Esophagus (tissue), 2 donors: ENCODE results near the gene SLC22A4. TPM values are rescaled to one million over a fixed set of nuclear protein-coding genes. Genes with fewer than 3 reads are reported as not detected.

Experiments used
- H3K27ac ChIP-seq, 2 donors: one replicate each; pipeline ENCODE4 v1.5.1; 2013; ENCODE audit warnings: low read depth in 2 of 2, mild to moderate bottlenecking in 2 of 2, inconsistent platforms in 1 of 2, low read length in 1 of 2, moderate library complexity in 1 of 2
- H3K27me3 ChIP-seq, 2 donors: one replicate each; pipeline ENCODE4 v1.6.1; 2013; ENCODE audit warnings: low read length in 2 of 2, control low read depth in 1 of 2, mild to moderate bottlenecking in 1 of 2; ENCODE audit not compliant: insufficient read depth in 2 of 2, control insufficient read depth in 1 of 2
- H3K36me3 ChIP-seq, 2 donors: one replicate each; pipeline ENCODE4 v1.6.1; 2013; ENCODE audit warnings: low read length in 1 of 2; ENCODE audit not compliant: control insufficient read depth in 2 of 2, insufficient read depth in 2 of 2
- H3K4me1 ChIP-seq, 2 donors: one replicate each; pipeline ENCODE4 v1.6.1; 2013; ENCODE audit warnings: low read length in 1 of 2; ENCODE audit not compliant: control insufficient read depth in 2 of 2, insufficient read depth in 2 of 2
- H3K4me3 ChIP-seq, 2 donors: one replicate each; pipeline ENCODE4 v1.5.1; 2013; ENCODE audit warnings: low read length in 2 of 2, mild to moderate bottlenecking in 2 of 2, low read depth in 1 of 2, moderate library complexity in 1 of 2
- H3K9me3 ChIP-seq, 2 donors: one replicate each; pipeline ENCODE4 v1.6.1; 2013; ENCODE audit warnings: mild to moderate bottlenecking in 2 of 2, low read depth in 1 of 2, low read length in 1 of 2, moderate library complexity in 1 of 2; ENCODE audit not compliant: control insufficient read depth in 2 of 2, insufficient read depth in 1 of 2
- WGBS, 2 donors: extraction: QIAGEN DNeasy Blood & Tissue Kit; methylation state at CpG; one replicate each; pipeline ENCODE4 v1.1.7; 2013; 5-methylcytosine and 5-hydroxymethylcytosine counted together
- polyA plus RNA-seq, 2 donors: library from polyadenylated mRNA; stranded (reverse); fragments of 200-250 nt; gene quantifications; one replicate each; pipeline ENCODE4 v1.2.3, GENCODE V29; 2013
- donor health status: healthy with polysubstance abuse.
- donor health status: Bipolar disorder and iron deficiency.

SLC22A4 gene
- polyA plus RNA-seq, 2 donors = 0.14 to 0.16 TPM

DNA sequence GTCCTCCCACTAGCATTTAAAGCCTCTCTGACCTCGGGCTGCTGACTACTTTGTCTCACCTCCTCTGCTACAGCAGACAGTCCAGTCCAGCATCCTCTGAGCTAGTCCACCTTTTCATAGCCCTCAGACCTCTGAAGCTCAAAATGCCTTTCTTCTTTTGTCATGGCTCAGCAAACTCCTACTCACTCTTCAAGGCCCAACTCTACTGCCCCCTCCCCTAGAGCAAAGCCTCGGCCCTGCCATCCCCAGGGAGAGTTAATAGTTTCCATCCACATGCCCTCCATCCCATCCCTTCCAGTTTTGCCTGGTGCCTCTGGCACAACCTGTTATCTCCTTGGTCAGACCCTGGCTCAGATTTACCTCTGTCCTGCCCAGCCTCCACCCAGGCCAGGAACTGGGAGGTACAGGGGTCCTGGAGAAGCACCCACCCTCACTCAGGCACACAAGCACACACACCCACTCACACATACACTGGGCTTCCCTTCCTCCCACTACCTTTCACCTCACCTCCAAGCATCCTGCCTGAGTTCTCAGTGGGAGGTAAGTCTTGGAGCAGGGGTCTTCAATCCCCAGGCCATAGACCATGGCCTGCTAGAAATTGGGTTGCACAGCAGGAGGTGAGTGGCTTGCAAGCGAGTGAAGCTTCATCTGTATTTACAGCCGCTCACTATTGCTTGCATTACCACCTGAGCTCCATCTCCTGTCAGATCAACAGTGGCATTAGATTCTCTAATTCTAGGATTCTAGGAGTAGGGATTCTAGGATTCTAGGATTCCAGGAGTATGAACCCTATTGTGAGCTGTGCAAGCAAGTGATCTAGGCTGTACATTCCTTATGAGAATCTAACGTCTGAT lies 18.6 kb upstream of the SLC22A4 start:
- WGBS, 2 donors = 81 to 87% methylated on average over 5 of the region's 5 CpGs
- peaks cover 0 to 8% of the 10 kb centered on the region in 2 donors for H3K4me1 ChIP-seq
- H3K4me3 ChIP-seq = no peak overlapping the region
- H3K27ac ChIP-seq = no peak overlapping the region
- peaks cover 0 to 11% of the 10 kb centered on the region in 2 donors for H3K36me3 ChIP-seq
- H3K27me3 ChIP-seq = no peaks in the 10 kb centered on the region
- no peaks in the 10 kb centered on the region for H3K9me3 ChIP-seq

DNA sequence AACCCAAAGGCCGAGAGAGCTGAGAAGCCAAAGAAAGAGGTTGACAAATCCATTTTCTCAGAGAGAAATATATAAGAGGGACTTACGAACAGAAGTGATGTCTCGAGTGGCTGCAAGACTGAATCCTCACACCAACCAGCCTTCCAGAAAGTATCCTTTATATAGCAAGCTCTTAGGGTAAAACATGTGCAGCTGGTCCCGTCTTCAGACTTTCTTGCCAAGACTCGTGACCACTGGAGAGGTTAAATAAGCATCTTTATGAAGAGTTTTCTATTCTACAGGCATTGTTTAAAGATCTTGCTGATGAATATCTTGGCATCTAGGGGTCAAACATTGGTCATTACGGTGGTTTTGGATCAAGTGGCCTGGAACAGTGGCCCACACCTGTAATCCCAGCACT lies 16.9 kb upstream of the SLC22A4 start:
- H3K27ac ChIP-seq = no peak overlapping the region
- H3K4me1 ChIP-seq = peaks cover 0 to 8% of the 10 kb centered on the region in 2 donors
- WGBS, 2 donors = 76 to 79% methylated on average over 6 of the region's 6 CpGs
- no peak overlapping the region for H3K4me3 ChIP-seq
- peaks cover 0 to under 1% of the 10 kb centered on the region in 2 donors for H3K36me3 ChIP-seq
- H3K9me3 ChIP-seq = no peaks in the 10 kb centered on the region
- H3K27me3 ChIP-seq = no peaks in the 10 kb centered on the region

DNA sequence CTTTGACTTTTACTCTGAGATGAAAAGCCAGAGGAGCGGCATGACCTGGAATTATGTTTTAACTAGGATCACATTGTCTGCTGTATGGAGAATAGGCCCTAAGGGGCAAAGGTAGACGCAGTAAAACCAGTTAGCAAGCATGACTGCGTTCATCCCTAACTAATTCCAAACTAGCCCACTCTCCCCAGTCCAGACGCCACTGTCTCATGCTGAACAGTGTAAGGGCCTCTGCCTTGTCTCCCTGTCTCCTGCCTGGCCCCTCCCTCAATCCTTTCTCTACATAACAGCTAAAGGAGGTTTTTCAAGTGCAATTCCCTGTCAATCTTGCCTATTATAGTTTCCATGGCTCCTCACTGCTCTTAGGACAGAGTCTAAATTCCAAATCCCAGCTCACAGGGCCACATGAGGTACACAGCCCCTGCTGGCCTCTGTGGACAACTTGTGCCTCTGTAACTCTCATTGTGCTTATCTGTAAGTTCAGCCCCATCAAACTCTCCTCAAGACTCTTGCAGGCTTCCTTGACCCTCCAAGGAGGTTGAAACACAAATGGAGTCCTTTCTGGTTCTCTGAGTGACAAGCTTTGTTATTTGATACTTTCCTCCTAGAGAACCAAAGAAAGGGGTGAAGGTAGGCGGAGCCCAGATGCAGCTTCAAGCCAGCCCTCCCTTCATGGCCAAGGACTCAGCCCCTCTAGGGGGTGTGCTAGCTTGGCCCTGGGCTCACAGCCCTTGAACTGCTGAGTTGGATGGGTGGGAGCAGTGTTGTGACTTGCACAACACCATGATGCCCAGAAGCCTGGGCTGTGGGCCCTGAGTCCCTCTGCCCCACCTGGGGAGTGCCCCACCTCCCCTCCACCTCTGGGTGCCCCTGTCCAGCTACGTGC lies 16.0 kb upstream of the SLC22A4 start:
- Histone ChIP-seq H3K9me3 (no peaks in the 10 kb centered on the region), H3K4me3 (no peak overlapping the region), H3K36me3 (no peaks in the 10 kb centered on the region), H3K4me1 (peaks cover 0 to 8% of the 10 kb centered on the region in 2 donors), H3K27me3 (no peaks in the 10 kb centered on the region), H3K27ac (no peak overlapping the region)
- WGBS, 2 donors = 79 to 81% methylated on average over 6 of the region's 6 CpGs

DNA sequence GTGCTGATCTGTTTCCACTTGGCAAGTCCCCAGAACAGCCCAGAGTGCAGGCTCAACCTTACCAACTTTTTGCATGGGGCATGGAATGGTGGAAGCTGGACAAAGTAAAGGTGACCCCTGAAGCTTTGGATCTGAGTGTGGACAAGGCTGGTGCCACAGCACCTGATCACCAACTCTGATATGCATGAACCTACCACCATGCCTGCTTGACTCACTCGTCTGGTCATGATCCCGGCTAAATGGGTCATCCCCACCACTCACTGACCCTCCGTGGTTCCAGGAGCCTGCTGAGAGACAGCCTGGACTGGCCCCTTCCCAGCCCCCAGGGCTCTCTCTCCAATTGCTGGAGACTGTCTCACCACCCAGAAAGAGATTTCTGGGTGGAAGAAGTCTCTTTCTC lies 14.4 kb upstream of the SLC22A4 start:
- no peaks in the 10 kb centered on the region for H3K9me3 ChIP-seq
- H3K4me1 ChIP-seq = no peaks in the 10 kb centered on the region
- no peak overlapping the region for H3K4me3 ChIP-seq
- 84 to 89% methylated on average over 3 of the region's 3 CpGs for WGBS, 2 donors
- H3K27ac ChIP-seq = no peak overlapping the region
- H3K36me3 ChIP-seq = no peaks in the 10 kb centered on the region
- no peaks in the 10 kb centered on the region for H3K27me3 ChIP-seq

DNA sequence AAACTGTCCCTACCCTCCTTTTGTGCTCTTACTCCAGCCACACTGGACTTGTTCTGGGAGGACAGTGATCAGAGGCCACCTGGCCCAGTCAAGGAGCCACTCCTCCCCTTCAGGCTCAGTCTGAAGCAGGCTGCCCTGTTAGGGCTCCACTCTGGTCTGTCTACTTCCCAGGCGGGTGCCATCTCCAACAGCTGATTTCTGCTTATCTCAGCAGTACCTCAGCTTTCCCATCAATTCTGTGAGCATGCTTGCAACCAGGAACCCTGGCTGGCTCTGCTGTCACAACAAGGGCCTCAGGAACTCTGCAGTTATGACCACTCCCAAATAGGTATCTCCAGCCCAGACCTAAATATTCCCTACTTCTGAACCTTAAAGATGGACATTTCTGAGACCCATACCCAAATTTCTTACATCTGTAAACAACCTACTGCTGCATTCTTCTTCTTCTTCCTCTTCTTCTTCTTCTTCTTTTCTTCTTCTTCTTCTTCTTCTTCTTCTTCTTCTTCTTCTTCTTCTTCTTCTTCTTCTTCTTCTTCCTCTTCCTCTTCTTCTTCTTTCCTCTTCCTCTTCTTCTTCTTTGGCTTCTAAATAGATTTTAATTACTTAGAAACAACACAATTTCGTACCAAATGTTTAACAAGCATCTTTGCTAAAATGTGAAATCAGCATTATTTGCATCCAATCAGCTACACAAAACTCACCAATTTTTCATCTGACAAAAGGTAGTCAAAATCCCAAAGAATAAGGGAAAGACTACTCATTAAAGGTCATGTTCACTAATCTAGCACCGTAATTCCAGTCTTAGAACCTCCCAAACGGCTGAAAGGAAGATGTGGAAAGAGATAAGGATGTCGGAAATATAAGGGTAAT lies 13.6 kb upstream of the SLC22A4 start:
- H3K27ac ChIP-seq = no peak overlapping the region
- WGBS, 2 donors = 89 to 92% methylated on average over 5 of the region's 5 CpGs

DNA sequence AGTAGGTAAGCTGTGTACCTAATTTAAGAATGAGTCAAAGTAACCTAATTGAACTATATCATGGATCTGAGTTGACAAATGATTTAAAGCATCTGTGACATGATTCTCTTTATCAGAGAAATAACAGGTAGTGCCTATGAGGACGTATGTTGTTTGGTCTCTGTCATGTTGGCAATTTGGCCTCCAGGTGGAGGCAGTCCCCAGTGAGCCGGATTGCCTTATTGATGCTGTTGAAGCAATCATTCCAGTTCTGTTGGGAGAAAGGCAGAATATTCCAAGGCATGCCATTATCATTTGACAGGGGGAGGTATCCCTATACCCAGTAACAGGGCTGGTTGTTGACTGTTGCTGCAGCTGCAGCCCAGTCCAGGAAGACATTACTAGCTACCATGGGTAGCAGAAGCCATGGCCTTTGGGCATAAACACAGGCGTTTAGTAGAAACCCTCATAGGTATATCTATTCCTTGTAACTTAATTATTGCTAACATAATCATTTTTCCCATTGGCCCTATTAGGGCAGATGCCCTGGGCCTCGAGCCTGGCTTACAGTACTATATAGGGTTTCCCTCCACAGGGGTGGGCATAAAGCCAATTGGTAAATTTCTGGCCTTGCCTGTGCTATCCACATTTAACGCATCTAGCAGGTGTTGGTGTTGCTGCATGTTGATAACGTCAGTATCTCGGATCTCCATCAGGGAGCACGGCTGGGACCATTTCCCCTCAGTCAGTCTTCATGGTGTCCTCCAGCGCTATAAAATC lies 12.2 kb upstream of the SLC22A4 start:
- Histone ChIP-seq H3K4me3 (no peak overlapping the region), H3K27me3 (no peaks in the 10 kb centered on the region), H3K27ac (no peak overlapping the region), H3K4me1 (no peaks in the 10 kb centered on the region), H3K9me3 (no peaks in the 10 kb centered on the region), H3K36me3 (no peaks in the 10 kb centered on the region)
- 86 to 88% methylated on average over 9 of the region's 9 CpGs for WGBS, 2 donors

More for the DNA sequence above, 13.6 kb upstream of the SLC22A4 start:
- H3K36me3 ChIP-seq = no peaks in the 10 kb centered on the region
- H3K9me3 ChIP-seq = no peaks in the 10 kb centered on the region
- no peaks in the 10 kb centered on the region for H3K4me1 ChIP-seq
- no peaks in the 10 kb centered on the region for H3K27me3 ChIP-seq
- H3K4me3 ChIP-seq = no peak overlapping the region

DNA sequence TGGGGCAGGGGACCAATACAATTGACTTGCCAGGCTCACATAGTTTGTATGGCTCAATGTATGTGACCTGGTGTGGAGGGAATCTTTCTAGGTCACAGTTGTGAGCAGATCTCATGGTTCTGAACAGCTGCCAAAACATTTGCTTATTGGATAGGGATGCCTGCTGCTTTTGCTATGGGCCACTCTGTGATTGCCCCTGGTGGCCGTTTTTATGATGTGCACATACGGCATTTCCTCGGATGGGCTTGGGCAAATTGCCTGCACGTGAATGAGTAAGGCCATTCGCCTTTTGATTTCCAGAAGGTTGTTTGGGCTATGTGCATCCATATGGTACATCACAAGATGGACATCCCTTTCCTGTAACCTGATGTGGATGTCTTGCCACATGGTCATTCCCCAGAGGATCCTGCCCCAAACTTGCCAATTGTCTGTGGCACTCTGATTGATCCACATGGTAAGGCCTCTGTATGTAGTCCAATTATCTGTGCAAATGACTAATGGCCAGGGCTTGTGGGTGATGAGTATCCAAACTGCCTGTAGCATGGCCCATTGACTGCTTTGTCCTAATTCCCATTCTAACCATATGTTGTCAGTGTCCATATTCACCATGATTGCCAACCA lies 10.7 kb upstream of the SLC22A4 start:
- 52 to 61% methylated on average over 5 of the region's 5 CpGs for WGBS, 2 donors
- Histone ChIP-seq H3K9me3 (no peaks in the 10 kb centered on the region), H3K4me1 (no peaks in the 10 kb centered on the region), H3K4me3 (no peak overlapping the region), H3K27me3 (no peaks in the 10 kb centered on the region), H3K36me3 (no peaks in the 10 kb centered on the region), H3K27ac (no peak overlapping the region)

DNA sequence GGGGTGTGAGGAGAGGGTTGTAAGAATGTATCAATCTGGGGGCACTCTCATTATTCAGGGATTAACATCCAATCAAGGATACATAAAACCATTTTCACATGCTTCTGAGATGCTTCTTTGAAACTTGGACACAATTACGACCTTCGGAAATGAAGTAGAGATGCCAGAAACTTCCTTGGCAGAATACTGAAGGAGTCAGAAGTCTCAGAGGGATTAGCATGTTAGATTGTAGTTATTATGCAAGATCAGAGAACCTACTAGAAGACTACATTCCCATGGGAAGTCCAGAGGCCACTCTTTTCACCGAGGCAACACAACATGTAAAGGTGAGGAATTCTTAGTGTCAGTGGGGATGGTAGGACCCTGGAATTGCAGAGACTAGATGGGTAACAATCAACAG lies 5.1 kb upstream of the SLC22A4 start:
- peaks cover 0 to 3% of the 10 kb centered on the region in 2 donors for H3K4me1 ChIP-seq
- no peaks in the 10 kb centered on the region for H3K27me3 ChIP-seq
- 47 to 78% methylated on average over 3 of the region's 3 CpGs for WGBS, 2 donors
- no peak overlapping the region for H3K27ac ChIP-seq
- no peak overlapping the region for H3K4me3 ChIP-seq
- H3K36me3 ChIP-seq = no peaks in the 10 kb centered on the region
- no peaks in the 10 kb centered on the region for H3K9me3 ChIP-seq
